GM12878 (cell line): ENCODE results near the gene YPEL3. TPM values are rescaled to one million over a fixed set of nuclear protein-coding genes. Genes with fewer than 3 reads are reported as not detected.
A peak's percentile ranks its signal among the peaks of the same experiment; 100 is the strongest.

Source experiments
- ATAC-seq: fragments of 200-7000 bp; cut with Tn5 transposase; 3 replicates; pipeline ENCODE4 v1.9.1; 2020; ENCODE audit warnings: mild to moderate bottlenecking, moderate library complexity
- BruUV-seq: library from RNA; stranded (reverse); fragments of 400-500 nt; replicated peaks from 2 replicates; lab custom pipeline; 2021; lab: Mats Ljungman, UMichigan
- CTCF ChIA-PET: fragments of 300-600 bp; sonication (Branson Sonifier 250); formaldehyde crosslinking; extraction: SDS; loops from one replicate; lab custom pipeline; 2021; ENCODE audit warnings: inconsistent platforms; lab: Yijun Ruan, JAX
- POLR2A ChIA-PET: fragments of 350-600 bp; formaldehyde crosslinking; extraction: SDS; loops from one replicate; lab custom pipeline; 2021; ENCODE audit warnings: inconsistent platforms; lab: Charles Lee
- RAD21 ChIA-PET: fragments of 300-600 bp; sonication (Branson Sonifier 250); formaldehyde crosslinking; loops from one replicate; lab custom pipeline; 2023; ENCODE audit warnings: antibody characterized with exemption; ENCODE audit not compliant: unreplicated experiment; lab: Charles Lee
- SMC1A ChIA-PET: fragments of 300-600 bp; sonication (Branson Sonifier 250); formaldehyde crosslinking; loops from one replicate; lab custom pipeline; 2023; ENCODE audit not compliant: unreplicated experiment, uncharacterized antibody; lab: Charles Lee
- DNase-seq: peaks from one replicate; pipeline ENCODE4 v3.0.0-alpha.2; 2011; ENCODE audit warnings: low read depth, low spot score
- FAIRE-seq: peaks from 3 replicates; lab custom pipeline; 2011; peaks lifted over from hg19 to GRCh38; lab: Jason Lieb, UNC
- H2AFZ ChIP-seq: 2 replicates; pipeline ENCODE4 v1.6.0; 2011; ENCODE audit warnings: low read depth, low read length, control low read depth; ENCODE audit not compliant: control insufficient read depth
- H3K27ac ChIP-seq: 2 replicates; pipeline ENCODE4 v1.5.1; 2011; ENCODE audit warnings: control low read depth; ENCODE audit not compliant: control insufficient read depth, insufficient read depth
- H3K27me3 ChIP-seq, 2 experiments: replicated peaks in 1 of 2; 2 replicates each; pipeline versions ENCODE4 v1.6.0 to v1.6.1; 2011; ENCODE audit warnings: low read length in 1 of 2; ENCODE audit not compliant: control insufficient read depth in 2 of 2, insufficient read depth in 2 of 2
- H3K36me3 ChIP-seq, 2 experiments: 2 replicates each; pipeline ENCODE4 v1.5.1; 2011; ENCODE audit warnings: low read length in 1 of 2; ENCODE audit not compliant: control insufficient read depth in 2 of 2, insufficient read depth in 2 of 2
- H3K4me1 ChIP-seq: 2 replicates; pipeline ENCODE4 v1.6.1; 2011; ENCODE audit warnings: mild to moderate bottlenecking, low read length, moderate library complexity, mixed read lengths; ENCODE audit not compliant: control insufficient read depth, insufficient read depth
- H3K4me2 ChIP-seq: 2 replicates; pipeline ENCODE4 v1.6.0; 2011; ENCODE audit warnings: control low read depth; ENCODE audit not compliant: control insufficient read depth, insufficient read depth
- H3K4me3 ChIP-seq: fragments of 200-600 bp; sonication (generic); 2 replicates; pipeline ENCODE4 v1.5.1; 2016
- H3K79me2 ChIP-seq: 2 replicates; pipeline ENCODE4 v1.6.0; 2011; ENCODE audit warnings: low read length; ENCODE audit not compliant: control insufficient read depth, insufficient read depth
- H3K9ac ChIP-seq: 2 replicates; pipeline ENCODE4 v1.8.0; 2011; ENCODE audit warnings: low read length, control low read depth, mixed read lengths; ENCODE audit not compliant: control insufficient read depth, insufficient read depth
- H3K9me3 ChIP-seq: replicated peaks from 3 replicates; pipeline ENCODE4 v1.5.1; 2011; ENCODE audit warnings: mild to moderate bottlenecking, low read length; ENCODE audit not compliant: control insufficient read depth, insufficient read depth
- H4K20me1 ChIP-seq: 2 replicates; pipeline ENCODE4 v1.6.0; 2011; ENCODE audit not compliant: control insufficient read depth, insufficient read depth
- ASH2L ChIP-seq: fragments of 300-600, 200-600 bp; sonication (generic); IDR thresholded peaks from 2 replicates; pipeline ENCODE4 v1.6.1; 2017; ENCODE audit warnings: low read depth, mild to moderate bottlenecking, borderline replicate concordance
- ATF7 ChIP-seq: fragments of 450-650 bp; IDR thresholded peaks from 2 replicates; pipeline ENCODE4 v1.6.1; 2016; ENCODE audit warnings: low read depth, mild to moderate bottlenecking
- BCLAF1 ChIP-seq: fragments of 450-650 bp; IDR thresholded peaks from 2 replicates; pipeline ENCODE4 v1.6.1; 2017; ENCODE audit warnings: antibody characterized with exemption, mild to moderate bottlenecking, moderate library complexity
- CBX3 ChIP-seq: fragments of 200-600 bp; sonication (generic); IDR thresholded peaks from 2 replicates; pipeline ENCODE4 v1.6.1; 2016; ENCODE audit warnings: low read depth, borderline replicate concordance
- CREM ChIP-seq: IDR thresholded peaks from 2 replicates; pipeline ENCODE4 v1.6.1; 2014; ENCODE audit warnings: antibody characterized with exemption, low read depth
- EGR1 ChIP-seq, 2 experiments: IDR thresholded peaks; 1 replicate in 1 of 2; 2 replicates in 1 of 2; pipeline ENCODE4 v1.6.1; 2011 to 2012; ENCODE audit warnings: low read depth in 2 of 2, low read length in 2 of 2, borderline replicate concordance in 1 of 2, mild to moderate bottlenecking in 1 of 2, moderate library complexity in 1 of 2
- GATAD2B ChIP-seq: fragments of 450-650 bp; conservative IDR thresholded peaks from 2 replicates; pipeline ENCODE4 v1.6.1; 2017; ENCODE audit warnings: low read depth, mild to moderate bottlenecking, moderate library complexity
- LARP7 ChIP-seq: fragments of 450-650 bp; IDR thresholded peaks from 2 replicates; pipeline ENCODE4 v1.6.1; 2017; ENCODE audit warnings: mild to moderate bottlenecking
- MYB ChIP-seq: fragments of 150-350 bp; IDR thresholded peaks from 2 replicates; pipeline ENCODE4 v1.6.1; 2014; ENCODE audit warnings: mild to moderate bottlenecking, low read depth, low read length, borderline replicate concordance
- NBN ChIP-seq: fragments of 450-650 bp; IDR thresholded peaks from 2 replicates; pipeline ENCODE4 v1.6.1; 2016
- NFYA ChIP-seq: IDR thresholded peaks from 2 replicates; pipeline ENCODE4 v1.6.1; 2011; ENCODE audit warnings: low read depth, mild to moderate bottlenecking, low read length, improper control_type of control experiment, borderline replicate concordance
- NR2F1 ChIP-seq: fragments of 450-650 bp; conservative IDR thresholded peaks from 2 replicates; pipeline ENCODE4 v1.6.1; 2017; ENCODE audit warnings: mild to moderate bottlenecking
- PML ChIP-seq: IDR thresholded peaks from 2 replicates; pipeline ENCODE4 v1.6.1; 2012; ENCODE audit warnings: low read length, inconsistent platforms
- RFX5 ChIP-seq: IDR thresholded peaks from 2 replicates; pipeline ENCODE4 v1.6.1; 2011; ENCODE audit warnings: low read depth, low read length, improper control_type of control experiment
- SP1 ChIP-seq: IDR thresholded peaks from one replicate; pipeline ENCODE4 v1.6.1; 2011; ENCODE audit warnings: low read depth, low read length
- SUZ12 ChIP-seq: fragments of 200-600 bp; sonication (generic); IDR thresholded peaks from one replicate; pipeline ENCODE4 v1.6.1; 2018; ENCODE audit warnings: antibody characterized with exemption, mild to moderate bottlenecking; ENCODE audit not compliant: unreplicated experiment
- TCF12 ChIP-seq: IDR thresholded peaks from 2 replicates; pipeline ENCODE4 v1.6.1; 2011; ENCODE audit warnings: low read depth, mild to moderate bottlenecking, low read length
- TCF7 ChIP-seq: IDR thresholded peaks from 2 replicates; pipeline ENCODE4 v1.6.1; 2014; ENCODE audit warnings: antibody characterized with exemption, borderline replicate concordance
- ZBTB33 ChIP-seq: fragments of 450-650 bp; IDR thresholded peaks from 2 replicates; pipeline ENCODE4 v1.6.1; 2017; ENCODE audit warnings: mild to moderate bottlenecking
- ZNF24 ChIP-seq: fragments of 450-650 bp; IDR thresholded peaks from 2 replicates; pipeline ENCODE4 v1.6.1; 2017; ENCODE audit warnings: antibody characterized with exemption, mild to moderate bottlenecking
- WGBS: methylation state at CpG from one replicate; pipeline ENCODE4 v1.1.6; 2016; ENCODE audit warnings: low lambda C conversion rate; ENCODE audit not compliant: insufficient replicate concordance, insufficient coverage; ENCODE audit errors: missing lambda C conversion rate; 5-methylcytosine and 5-hydroxymethylcytosine counted together
- in situ Hi-C: fragments of 300-500 bp; cut with MboI; formaldehyde crosslinking; loops from 9 replicates; pipeline ENCODE4 v1.14.3; 2018; ENCODE audit warnings: mixed read lengths
- intact Hi-C: fragments of 100-400 bp; cut with micrococcal nuclease; formaldehyde crosslinking; loops from one replicate; pipeline ENCODE4 v1.14.2; 2022; ENCODE audit not compliant: unreplicated experiment
- polyA plus RNA-seq, 11 experiments: library from polyadenylated mRNA; depleted of rRNA in 4 of 11; unstranded in 6 of 11; stranded (reverse) in 5 of 11; fragments of >200 nt; fragmentation: Nextera tagmentation in 4 of 11; fragmentation: Illumina TruSeq in 1 of 11; extraction: Ambion mirVana in 4 of 11; extraction: Trizol in 1 of 11; gene quantifications; 1 replicate in 1 of 11; 2 replicates in 10 of 11; pipeline versions ENCODE4 v1.2.1 to v1.2.3, GENCODE V29; 2011 to 2016; ENCODE audit warnings: inconsistent platforms in 2 of 11, missing spikeins in 2 of 11, low read depth in 1 of 11
- total RNA-seq, 4 experiments: library from RNA; depleted of rRNA in 3 of 4; stranded (reverse); fragments of >200 nt in 3 of 4; fragmentation: Illumina TruSeq in 1 of 4; extraction: Trizol in 1 of 4; gene quantifications; 2 replicates each; pipeline versions ENCODE4 v1.2.1 to v1.2.3, GENCODE V29; 2013 to 2021

The YPEL3 gene
- total and polyA plus RNA-seq, 10 of the 15 experiments (the other 5 are each of a cell fraction or from before 2014, with no cell fraction given) = 1.3 to 22.0 (median 12.1) TPM

GRCh38 chr16:30092373-30093010, 3.5 kb downstream of the YPEL3 start:
- peaks cover 26% of the 10 kb centered on the region for H3K4me1 ChIP-seq
- peak overlapping the region; percentile 97 for H2AFZ ChIP-seq
- ChIA-PET CTCF (interaction anchor here (0.6 to 6.8 kb wide), 47 partner anchors 10 to 586 kb away, joined by 3 to 77 read pairs (median 4); partner anchors contain the start of genes ALDOA, CD2BP2, CORO1A and DCTPP1), RAD21 (interaction anchor here (0.7 to 3.7 kb wide), 22 partner anchors 16 to 338 kb away, joined by 3 to 42 read pairs (median 5); partner anchors contain the start of genes ALDOA, CORO1A, MAPK3 and PPP4C), POLR2A (interaction anchor here (1.0 to 5.3 kb wide), 11 partner anchors 17 to 558 kb away, joined by 3 to 59 read pairs (median 6); partner anchors contain the start of genes ALDOA, CORO1A, DCTPP1 and PPP4C), SMC1A (interaction anchor here (0.6 to 3.5 kb wide), 26 partner anchors 10 to 605 kb away, joined by 3 to 30 read pairs (median 4); partner anchors contain the start of genes ALDOA, CORO1A, DCTPP1 and TBC1D10B)
- peak overlapping the region; percentile 97 for H3K4me2 ChIP-seq
- intact Hi-C loops (loop anchor here (5.0 to 10.0 kb wide), 2 partner anchors 262 to 315 kb away; partner anchors contain the start of genes CD2BP2 and ZNF771), in situ Hi-C loops (loop anchor here (5.0 to 25.0 kb wide), 2 partner anchors 315 to 1795 kb away; partner anchors contain the start of gene ZNF771)
- H3K9ac ChIP-seq = peak overlapping the region; percentile 92
- H3K9me3 ChIP-seq = peaks cover 8% of the 10 kb centered on the region
- peak overlapping the region; percentile 72 for H3K4me3 ChIP-seq
- H3K27ac ChIP-seq = peak overlapping the region; percentile 88
- H3K36me3 ChIP-seq = no peaks in the 10 kb centered on the region; a peak in 1 of 4 replicates
- H3K79me2 ChIP-seq = peaks cover 2% of the 10 kb centered on the region; the same call in 1 of the 2 replicates
- DNase-seq (peak; percentile 93), ATAC-seq (peak; percentile 84), FAIRE-seq (peak; percentile 75)
- WGBS = under 1% methylated on average over 22 of the region's 22 CpGs
- no peaks in the 10 kb centered on the region for H4K20me1 ChIP-seq
- BruUV-seq = TSS peak; percentile 63
- no peaks in the 10 kb centered on the region for H3K27me3 ChIP-seq
- TF ChIP-seq EGR1 (IDR thresholded peaks at IDR 0.05; ENCODE audit: borderline replicate concordance in 1 of 2, low read depth in 2 of 2, low read length in 2 of 2) (peak in 1 of 2 experiments; percentile 57; a peak in 2 of 3 replicates), PML (no peak), NFYA (no peak), NBN (peak; percentile 77; the same call in 1 of the 2 replicates), ATF7 (peak; percentile 68), TCF12 (peak; percentile 70; the same call in 1 of the 2 replicates), ZBTB33 (no peak), ASH2L (no peak), TCF7 (0 out of 2 replicates have a peak, but pooled peaks have one; percentile 67), SUZ12 (no peak), BCLAF1 (no peak), MYB (peak; percentile 76; the same call in 1 of the 2 replicates), GATAD2B (no peak; the same call in 1 of the 2 replicates), CREM (peak; percentile 62; the same call in 1 of the 2 replicates), ZNF24 (peak; percentile 41), NR2F1 (no peak), CBX3 (no peak), RFX5 (no peak), LARP7 (no peak), SP1 (no peak)
